Epithelial cell of esophagus (primary cell): Measurements from ENCODE around the gene CTNND2.

Experiments
- DNase-seq: peaks from one replicate; pipeline ENCODE4 v3.0.0; 2010; ENCODE audit warnings: low read depth
- H3K4me3 ChIP-seq: 2 replicates; pipeline ENCODE4 v1.5.1; 2011; ENCODE audit warnings: mild to moderate bottlenecking, low read length, control low read depth
- TF ChIP-seq, protein P1 (sequence below): IDR thresholded peaks from 2 replicates; pipeline ENCODE4 v1.5.1; 2011; ENCODE audit warnings: low read depth, mild to moderate bottlenecking, low read length, control low read depth, inconsistent platforms; ENCODE audit not compliant: insufficient read depth; ENCODE audit errors: missing control alignments

Gene CTNND2

DNA sequence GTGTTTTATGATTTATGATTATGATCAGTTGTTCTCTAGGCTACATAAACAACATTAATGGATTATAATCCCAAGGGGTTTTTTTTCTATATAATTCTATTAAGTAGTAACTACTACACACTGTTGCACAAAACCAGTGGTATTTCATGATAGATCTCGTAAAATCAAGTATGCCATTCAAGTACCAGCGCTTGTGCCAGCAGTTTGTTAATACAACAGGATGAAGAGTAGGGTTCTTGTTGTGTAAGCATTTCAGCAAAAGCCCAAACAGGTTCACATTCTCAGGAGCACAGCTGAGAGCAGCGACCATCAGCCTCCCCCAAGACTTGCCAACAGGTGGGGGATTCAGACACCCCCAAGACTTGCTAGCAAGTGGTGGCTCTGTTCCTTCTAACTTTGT lies 88.8 kb downstream of the CTNND2 start:
- DNase-seq, result no peak
- TF ChIP-seq, protein P1, sequence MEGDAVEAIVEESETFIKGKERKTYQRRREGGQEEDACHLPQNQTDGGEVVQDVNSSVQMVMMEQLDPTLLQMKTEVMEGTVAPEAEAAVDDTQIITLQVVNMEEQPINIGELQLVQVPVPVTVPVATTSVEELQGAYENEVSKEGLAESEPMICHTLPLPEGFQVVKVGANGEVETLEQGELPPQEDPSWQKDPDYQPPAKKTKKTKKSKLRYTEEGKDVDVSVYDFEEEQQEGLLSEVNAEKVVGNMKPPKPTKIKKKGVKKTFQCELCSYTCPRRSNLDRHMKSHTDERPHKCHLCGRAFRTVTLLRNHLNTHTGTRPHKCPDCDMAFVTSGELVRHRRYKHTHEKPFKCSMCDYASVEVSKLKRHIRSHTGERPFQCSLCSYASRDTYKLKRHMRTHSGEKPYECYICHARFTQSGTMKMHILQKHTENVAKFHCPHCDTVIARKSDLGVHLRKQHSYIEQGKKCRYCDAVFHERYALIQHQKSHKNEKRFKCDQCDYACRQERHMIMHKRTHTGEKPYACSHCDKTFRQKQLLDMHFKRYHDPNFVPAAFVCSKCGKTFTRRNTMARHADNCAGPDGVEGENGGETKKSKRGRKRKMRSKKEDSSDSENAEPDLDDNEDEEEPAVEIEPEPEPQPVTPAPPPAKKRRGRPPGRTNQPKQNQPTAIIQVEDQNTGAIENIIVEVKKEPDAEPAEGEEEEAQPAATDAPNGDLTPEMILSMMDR, result no peak
- no peak overlapping the region for H3K4me3 ChIP-seq

DNA sequence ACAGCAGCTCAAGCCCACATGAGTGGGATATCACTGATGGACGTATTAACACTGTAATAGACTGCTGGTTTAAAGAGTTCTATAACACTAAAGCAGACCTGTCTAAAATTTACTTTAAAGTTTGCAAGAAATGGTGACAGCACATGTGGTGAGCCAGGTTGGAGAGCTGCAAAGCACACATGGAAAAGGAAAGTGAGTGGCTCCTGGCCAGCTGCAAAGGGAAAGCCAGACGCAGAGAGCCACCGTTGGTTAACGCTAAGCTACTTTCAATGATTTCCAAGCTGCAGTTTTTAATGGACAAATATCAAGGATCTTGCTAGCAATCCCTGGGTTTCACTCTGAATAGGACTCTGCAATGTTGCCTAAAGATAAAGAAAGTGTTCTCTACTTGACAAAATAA lies 89.9 kb downstream of the CTNND2 start:
- DNase-seq, result no peak
- TF ChIP-seq, protein P1, result no peak
- no peak overlapping the region for H3K4me3 ChIP-seq

DNA sequence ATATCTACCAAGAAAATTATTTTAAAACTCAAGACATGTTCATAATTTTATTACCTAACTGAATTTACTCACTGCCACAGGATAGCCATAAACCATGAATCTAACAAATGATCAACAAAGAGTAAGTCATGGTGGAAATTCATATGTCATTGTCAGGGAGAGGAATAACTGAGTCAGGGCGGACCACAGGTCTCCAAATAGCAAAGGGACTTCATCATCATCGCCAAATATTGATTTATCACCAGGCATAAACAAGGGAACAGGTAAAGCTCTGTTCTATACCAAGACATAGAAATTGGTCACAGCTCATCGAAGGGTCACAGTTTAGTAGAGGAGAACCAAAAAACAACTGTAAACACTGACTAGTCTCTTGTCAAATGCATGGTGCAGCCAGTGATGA lies 94.8 kb downstream of the CTNND2 start:
- TF ChIP-seq, protein P1, result no peak
- H3K4me3 ChIP-seq, result no peak overlapping the region

GRCh38 chr5:11803436-11803835 lies 100.8 kb downstream of the CTNND2 start:
- no peak for DNase-seq
- TF ChIP-seq, protein P1, result no peak
- H3K4me3 ChIP-seq, result no peak overlapping the region

More for the DNA sequence above, 94.8 kb downstream of the CTNND2 start:
- no peak for DNase-seq

- H3K4me3 ChIP-seq, result no peak overlapping the region
- peak; percentile 36 for DNase-seq
- TF ChIP-seq, protein P1, result no peak
These were observed 103.2 kb downstream of the CTNND2 start for GRCh38 chr5:11801061-11801460.

DNA sequence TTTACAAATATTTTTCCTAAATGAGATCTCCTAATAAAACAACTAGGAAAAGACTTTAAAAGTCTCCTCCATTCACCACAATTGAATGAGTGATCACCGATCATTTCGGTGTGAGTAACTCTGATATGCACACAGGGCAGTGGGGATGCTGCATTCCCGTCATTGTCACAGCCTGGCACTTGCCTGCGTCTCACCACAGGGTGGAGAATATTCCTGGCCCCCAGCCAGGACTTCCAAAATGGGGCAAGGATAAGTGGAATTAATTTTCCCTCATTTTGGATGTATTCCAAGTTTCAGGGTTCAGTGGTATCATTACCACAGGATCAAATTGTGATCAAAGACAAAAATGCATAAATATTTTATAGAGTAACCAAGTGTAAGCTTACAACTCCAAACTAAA lies 107.1 kb downstream of the CTNND2 start:
- no peak overlapping the region for H3K4me3 ChIP-seq
- TF ChIP-seq, protein P1, result no peak

DNA sequence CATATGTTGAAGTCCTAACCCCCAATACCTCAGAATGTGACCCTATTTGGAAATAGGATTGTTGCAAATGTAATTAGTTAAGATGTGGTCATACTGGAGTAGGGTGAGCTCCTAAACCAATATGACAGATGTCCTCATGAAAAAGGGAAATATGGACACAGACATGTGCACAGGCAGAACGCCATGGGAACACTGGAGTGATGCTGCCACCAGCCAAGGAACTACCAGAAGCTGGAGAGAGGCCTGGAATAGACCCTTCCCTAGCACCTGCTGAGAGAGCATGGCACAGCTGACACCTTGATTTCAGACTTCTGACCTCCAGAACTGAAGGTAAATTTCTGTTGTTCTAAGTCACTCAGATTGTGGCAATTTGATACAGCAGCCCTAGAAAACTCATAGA lies 110.8 kb downstream of the CTNND2 start:
- DNase-seq, result no peak
- TF ChIP-seq, protein P1, result no peak
- no peak overlapping the region for H3K4me3 ChIP-seq

More for the DNA sequence above, 107.1 kb downstream of the CTNND2 start:
- no peak for DNase-seq
